ENCODE measurements around the gene TRAF3IP3.

TRAF3IP3 gene, protein sequence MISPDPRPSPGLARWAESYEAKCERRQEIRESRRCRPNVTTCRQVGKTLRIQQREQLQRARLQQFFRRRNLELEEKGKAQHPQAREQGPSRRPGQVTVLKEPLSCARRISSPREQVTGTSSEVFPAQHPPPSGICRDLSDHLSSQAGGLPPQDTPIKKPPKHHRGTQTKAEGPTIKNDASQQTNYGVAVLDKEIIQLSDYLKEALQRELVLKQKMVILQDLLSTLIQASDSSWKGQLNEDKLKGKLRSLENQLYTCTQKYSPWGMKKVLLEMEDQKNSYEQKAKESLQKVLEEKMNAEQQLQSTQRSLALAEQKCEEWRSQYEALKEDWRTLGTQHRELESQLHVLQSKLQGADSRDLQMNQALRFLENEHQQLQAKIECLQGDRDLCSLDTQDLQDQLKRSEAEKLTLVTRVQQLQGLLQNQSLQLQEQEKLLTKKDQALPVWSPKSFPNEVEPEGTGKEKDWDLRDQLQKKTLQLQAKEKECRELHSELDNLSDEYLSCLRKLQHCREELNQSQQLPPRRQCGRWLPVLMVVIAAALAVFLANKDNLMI

GRCh38 chr1:209755926-209756614 lies at the start of gene TRAF3IP3:
TSS of gene TRAF3IP3 (plus strand) at chr1:209756053. CDS start at chr1:209760040, 3,987 bp downstream.
- peak in 1 of 2 donors; percentile 52 for DNase-seq (ENCODE audit: extremely low read depth in 1 of 2, low read depth in 1 of 2)

DNA sequence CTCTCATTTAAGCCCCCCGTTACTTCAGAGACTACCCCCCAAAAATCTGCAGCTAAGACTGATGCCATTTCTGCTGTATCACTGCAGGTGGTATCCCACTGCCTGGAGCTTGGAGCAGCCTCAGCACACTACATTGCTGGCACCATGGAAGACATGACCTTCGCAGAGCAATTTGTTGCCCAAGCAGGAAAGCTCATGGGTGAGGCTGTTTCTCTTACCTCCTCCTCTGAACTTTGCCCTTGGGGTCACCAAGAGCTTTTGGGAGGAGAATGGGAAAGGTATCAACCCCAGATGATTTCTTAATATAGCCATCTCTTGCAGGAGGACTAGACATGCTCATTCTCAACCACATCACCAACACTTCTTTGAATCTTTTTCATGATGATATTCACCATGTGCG lies 49.2 kb upstream of the TRAF3IP3 start:
- DNase-seq (ENCODE audit: extremely low read depth in 1 of 2, low read depth in 1 of 2), result no peak

GRCh38 chr1:209707308-209707707 lies 48.5 kb upstream of the TRAF3IP3 start:
- DNase-seq (ENCODE audit: extremely low read depth in 1 of 2, low read depth in 1 of 2), result no peak

DNA sequence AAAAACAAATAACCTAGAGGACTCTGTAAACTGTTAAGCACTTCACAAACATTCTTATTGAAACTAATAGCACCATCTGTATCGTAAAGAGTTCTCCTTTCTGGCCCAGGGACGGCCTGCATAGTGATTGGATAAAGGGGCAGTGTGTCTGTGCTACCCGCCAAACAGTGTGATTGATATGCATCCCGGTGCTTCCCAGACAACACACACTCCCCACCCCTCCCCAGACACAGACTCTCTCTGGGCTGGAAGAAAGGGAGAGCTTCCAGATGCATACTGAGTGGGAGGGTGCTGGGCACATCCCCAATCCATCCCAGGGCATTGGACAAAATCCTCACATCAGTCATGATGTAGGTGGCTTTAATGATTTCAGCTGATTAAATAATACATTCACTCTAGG lies 47.6 kb upstream of the TRAF3IP3 start:
- DNase-seq (ENCODE audit: extremely low read depth in 1 of 2, low read depth in 1 of 2), result no peak

GRCh38 chr1:209710093-209710492 lies 45.8 kb upstream of the TRAF3IP3 start:
- DNase-seq (ENCODE audit: extremely low read depth in 1 of 2, low read depth in 1 of 2), result no peak

- no peak for DNase-seq (ENCODE audit: extremely low read depth in 1 of 2, low read depth in 1 of 2)
Observed at GRCh38 chr1:209710847-209711246, 45.0 kb upstream of the TRAF3IP3 start.

DNA sequence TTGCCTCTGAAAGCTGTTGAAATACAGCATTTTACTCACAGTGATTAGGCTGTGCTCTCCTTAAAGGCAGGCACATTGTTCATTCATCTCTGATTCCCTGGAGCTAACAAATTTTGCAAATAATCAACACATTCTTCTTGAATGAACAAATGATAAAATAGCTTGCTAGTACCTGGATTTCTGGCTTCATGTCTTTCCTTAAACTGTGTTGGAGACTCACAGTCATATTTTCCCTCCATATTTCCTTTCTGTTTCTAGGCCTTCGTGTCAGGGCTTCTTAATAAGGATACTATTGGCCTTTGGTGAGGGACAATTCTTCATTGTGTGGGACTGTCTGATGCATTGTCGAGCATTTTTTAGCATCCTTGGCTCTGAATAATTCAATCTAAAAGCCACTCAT lies 41.5 kb upstream of the TRAF3IP3 start:
- no peak for DNase-seq (ENCODE audit: extremely low read depth in 1 of 2, low read depth in 1 of 2)

DNA sequence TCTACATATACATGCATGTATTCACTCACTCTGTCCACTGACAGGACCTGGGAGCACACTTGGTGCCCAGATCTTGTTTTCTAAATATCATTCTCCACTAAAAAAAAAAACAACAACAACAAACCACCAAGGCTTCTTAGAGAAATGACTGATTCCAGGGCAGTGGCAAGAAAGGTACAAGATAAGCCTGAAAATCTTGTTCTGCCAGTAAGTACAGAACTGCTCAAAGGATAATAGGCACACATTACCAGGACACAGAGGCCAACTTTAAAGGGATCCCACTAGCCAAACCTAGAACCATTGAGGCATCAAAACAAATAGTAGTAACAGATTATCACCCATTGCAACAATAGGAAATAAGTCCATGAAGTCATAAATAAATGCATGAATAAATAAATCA lies 40.5 kb upstream of the TRAF3IP3 start:
- no peak for DNase-seq (ENCODE audit: extremely low read depth in 1 of 2, low read depth in 1 of 2)

DNA sequence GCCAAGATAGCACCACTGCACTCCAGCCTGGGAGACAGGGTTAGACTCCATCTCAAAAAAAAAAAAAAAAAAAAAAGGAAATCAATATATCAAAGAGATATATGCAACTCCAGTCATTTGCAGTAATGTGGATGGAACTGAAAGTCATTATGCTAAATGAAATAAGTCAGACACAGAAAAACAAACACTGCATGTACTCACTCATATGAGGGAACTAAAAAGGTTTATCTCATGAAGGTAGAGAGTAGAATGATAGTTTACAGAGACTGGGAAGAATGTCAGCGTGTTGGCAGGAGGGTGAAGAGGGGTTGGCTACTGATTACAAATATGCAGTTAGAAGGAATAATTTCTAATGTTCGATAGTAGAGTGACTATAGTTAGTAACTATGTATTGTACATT lies 38.0 kb upstream of the TRAF3IP3 start:
- no peak for DNase-seq (ENCODE audit: extremely low read depth in 1 of 2, low read depth in 1 of 2)

DNA sequence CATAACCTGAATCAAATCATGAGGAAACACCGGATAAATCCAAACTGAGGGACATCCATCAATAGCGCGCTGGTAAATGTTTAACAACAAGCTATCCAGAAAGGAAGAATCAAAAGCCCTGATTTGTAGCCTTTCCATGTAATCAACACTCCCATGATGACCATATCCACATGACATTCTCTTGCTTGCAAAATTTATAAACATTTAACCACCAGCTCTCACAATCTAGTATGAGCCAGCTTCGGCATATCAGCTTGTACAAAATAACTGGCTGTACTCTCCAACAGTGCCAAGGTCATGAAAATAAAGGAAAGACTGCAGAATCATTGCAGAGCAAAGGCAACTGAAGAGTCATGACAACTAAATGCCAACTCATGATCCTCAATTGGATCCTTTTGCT lies 35.5 kb upstream of the TRAF3IP3 start:
- DNase-seq (ENCODE audit: extremely low read depth in 1 of 2, low read depth in 1 of 2), result no peak

DNA sequence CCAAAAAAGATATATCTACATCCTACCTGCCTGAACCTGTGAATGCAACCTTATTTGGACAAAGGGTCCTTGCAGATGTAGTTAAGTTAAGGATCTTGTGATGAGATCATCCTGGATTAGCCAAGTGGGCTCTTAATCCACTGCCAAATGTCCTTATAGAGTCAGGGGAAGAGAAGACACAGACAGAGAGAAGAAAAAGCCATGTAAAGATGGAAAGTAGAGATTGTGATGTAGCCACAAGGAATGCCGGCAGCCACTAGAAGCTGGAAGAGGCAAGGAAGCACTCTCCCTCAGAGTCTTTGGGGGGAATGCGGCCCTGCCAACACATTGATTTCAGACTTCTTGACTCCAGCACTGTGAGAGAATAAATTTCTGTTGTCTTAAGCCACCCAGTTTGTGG lies 35.0 kb upstream of the TRAF3IP3 start:
- DNase-seq (ENCODE audit: extremely low read depth in 1 of 2, low read depth in 1 of 2), result no peak

DNA sequence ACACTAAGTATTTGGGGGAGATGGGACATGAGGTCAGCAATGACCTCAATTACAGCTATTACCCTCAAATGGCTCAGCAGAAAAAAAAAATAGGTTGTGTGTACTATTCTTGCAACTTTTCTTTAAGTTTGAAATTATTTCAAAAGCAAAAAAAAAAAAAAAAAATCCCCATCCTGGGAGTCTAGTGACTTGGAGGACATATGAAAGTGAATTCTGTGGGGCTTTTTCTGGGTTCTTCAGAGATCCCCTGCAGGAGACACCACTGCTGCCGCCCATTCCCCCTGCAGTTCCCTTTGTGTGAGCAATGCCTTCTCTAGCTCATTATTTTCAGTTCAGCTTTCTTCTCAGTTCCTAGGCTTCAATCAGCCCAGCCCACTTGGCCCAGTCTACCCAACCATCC lies 34.5 kb upstream of the TRAF3IP3 start:
- no peak for DNase-seq (ENCODE audit: extremely low read depth in 1 of 2, low read depth in 1 of 2)

GRCh38 chr1:209723265-209723664 lies 32.6 kb upstream of the TRAF3IP3 start:
- DNase-seq (ENCODE audit: extremely low read depth in 1 of 2, low read depth in 1 of 2), result no peak

- no peak for DNase-seq (ENCODE audit: extremely low read depth in 1 of 2, low read depth in 1 of 2)
Observed at GRCh38 chr1:209723756-209724693, 31.8 kb upstream of the TRAF3IP3 start.

DNA sequence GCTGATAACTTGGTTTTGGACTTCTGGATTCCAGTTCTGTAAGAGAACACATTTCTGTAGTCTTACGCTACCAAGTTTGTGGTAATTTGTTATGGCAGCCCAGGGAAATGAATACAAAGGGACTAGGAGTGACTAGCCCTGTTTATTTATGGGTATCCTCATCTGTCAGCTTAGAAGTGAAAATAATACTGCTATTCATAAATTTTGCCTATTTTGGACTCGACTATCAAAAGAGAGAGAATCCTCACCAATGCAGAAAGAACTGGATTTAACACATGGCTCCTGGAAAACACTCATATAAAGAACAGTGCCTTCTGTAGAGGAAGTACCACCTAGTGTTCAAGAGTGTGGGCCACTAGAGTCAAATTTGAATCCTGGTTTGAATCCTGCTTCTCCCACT lies 28.6 kb upstream of the TRAF3IP3 start:
- DNase-seq (ENCODE audit: extremely low read depth in 1 of 2, low read depth in 1 of 2), result no peak

DNA sequence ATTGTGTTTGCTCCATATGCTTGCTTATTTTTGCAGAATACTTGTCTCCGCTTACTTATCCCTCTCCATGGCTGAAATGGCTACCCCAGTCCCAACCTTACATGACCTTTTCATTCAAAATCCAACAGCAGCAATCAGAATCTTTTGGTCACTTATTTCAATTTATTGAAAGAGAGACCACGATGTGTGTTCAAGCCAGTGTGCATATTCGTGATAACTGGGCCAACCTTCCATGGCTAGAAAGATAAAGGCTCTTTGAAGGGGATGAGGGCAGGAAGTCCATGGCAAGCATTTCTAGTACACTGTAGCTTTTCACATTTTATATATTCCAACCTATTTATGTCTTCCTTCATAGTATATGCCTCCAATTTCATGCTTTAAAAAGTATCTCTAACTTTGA lies 28.1 kb upstream of the TRAF3IP3 start:
- DNase-seq (ENCODE audit: extremely low read depth in 1 of 2, low read depth in 1 of 2), result no peak

GRCh38 chr1:209728466-209728865 lies 27.4 kb upstream of the TRAF3IP3 start:
- no peak for DNase-seq (ENCODE audit: extremely low read depth in 1 of 2, low read depth in 1 of 2)

DNA sequence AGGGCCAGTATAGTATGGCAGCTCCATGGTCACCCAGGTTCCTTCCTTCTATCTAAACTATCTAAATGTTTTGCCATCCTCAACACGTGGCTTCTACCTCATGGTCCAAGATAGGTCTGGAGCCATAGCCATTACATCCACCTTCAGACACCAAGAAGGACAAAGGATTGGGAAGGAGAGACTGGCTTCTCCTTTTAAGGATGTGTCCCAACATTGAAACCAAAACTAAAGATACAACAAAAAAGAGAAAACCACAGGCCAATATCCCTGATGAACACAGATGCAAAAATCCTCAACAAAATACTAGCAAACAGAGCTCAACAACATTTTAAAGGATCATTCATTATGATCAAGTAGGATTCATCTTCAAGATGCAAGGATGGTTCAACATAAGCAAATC lies 26.4 kb upstream of the TRAF3IP3 start:
- DNase-seq (ENCODE audit: extremely low read depth in 1 of 2, low read depth in 1 of 2), result no peak

DNA sequence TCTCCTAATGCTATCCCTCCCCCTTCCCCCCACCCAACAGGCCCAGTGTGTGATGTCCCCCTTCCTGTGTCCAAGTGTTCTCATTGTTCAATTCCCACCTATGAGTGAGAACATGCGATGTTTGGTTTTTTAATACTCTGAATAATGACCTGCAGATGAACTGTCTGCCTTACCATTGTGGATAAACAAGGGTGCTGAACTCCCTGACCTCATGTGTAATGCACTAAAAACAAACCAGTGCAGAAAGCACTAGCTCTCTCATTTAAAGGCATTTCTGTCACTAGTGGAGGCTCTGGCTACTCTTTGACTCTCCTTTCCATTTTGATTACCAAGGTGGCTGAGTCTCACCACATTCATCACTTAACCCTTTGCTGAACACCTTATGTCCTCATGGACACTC lies 23.1 kb upstream of the TRAF3IP3 start:
- no peak for DNase-seq (ENCODE audit: extremely low read depth in 1 of 2, low read depth in 1 of 2)

GRCh38 chr1:209733409-209734192 lies 22.3 kb upstream of the TRAF3IP3 start:
- DNase-seq (ENCODE audit: extremely low read depth in 1 of 2, low read depth in 1 of 2), result no peak

Measured in activated CD8-positive, alpha-beta memory T cell treated with anti-CD3 and anti-CD28 coated beads for 1 hour (primary cell).